Activated CD8-positive, alpha-beta T cell treated with anti-CD3 and anti-CD28 coated beads, Interleukin-2, amount 10 ng/mL, durations not matched to agents 7 days and 5 days (primary cell): ENCODE results near the gene TMEM45A. TPM values are rescaled to one million over a fixed set of nuclear protein-coding genes. Genes with fewer than 3 reads are reported as not detected.
A peak's percentile ranks its signal among the peaks of the same experiment; 100 is the strongest.
"Not testable (repeated sequence)": the region's sequence is repeated elsewhere in the genome, so short reads cannot be mapped to it uniquely, and the experiment has no call there.

Source experiments
- ATAC-seq: fragments of 150-1000 bp; cut with Tn5 transposase; one replicate; pipeline ENCODE4 v1.10.0; 2021; ENCODE audit warnings: moderate library complexity
- CTCF ChIA-PET: fragments of 350-600 bp; sonication (Branson Sonifier 250); formaldehyde crosslinking; loops from one replicate; lab custom pipeline; 2021; ENCODE audit warnings: antibody characterized with exemption; lab: Charles Lee
- POLR2A ChIA-PET: fragments of 350-600 bp; sonication (Branson Sonifier 250); formaldehyde crosslinking; loops from one replicate; lab custom pipeline; 2021; ENCODE audit warnings: antibody characterized with exemption; lab: Charles Lee
- DNase-seq: peaks from one replicate; pipeline ENCODE4 v3.0.0-alpha.2; 2020
- H3K27ac Mint-ChIP-seq: one replicate; pipeline ENCODE4 v1.8.0; 2021; ENCODE audit warnings: mild to moderate bottlenecking, mixed read lengths
- H3K27me3 Mint-ChIP-seq: one replicate; pipeline ENCODE4 v1.8.0; 2021; ENCODE audit warnings: low read depth, mixed read lengths
- H3K36me3 Mint-ChIP-seq: one replicate; pipeline ENCODE4 v1.8.0; 2021; ENCODE audit warnings: low read depth, mixed read lengths
- H3K4me1 Mint-ChIP-seq: one replicate; pipeline ENCODE4 v1.8.0; 2021; ENCODE audit warnings: low read depth, mixed read lengths
- H3K4me3 Mint-ChIP-seq: one replicate; pipeline ENCODE4 v1.8.0; 2021; ENCODE audit warnings: mild to moderate bottlenecking, mixed read lengths
- H3K9me3 Mint-ChIP-seq: one replicate; pipeline ENCODE4 v1.8.0; 2022; ENCODE audit warnings: mixed read lengths; ENCODE audit not compliant: insufficient read depth
- total RNA-seq, 2 experiments: library from RNA; stranded (reverse); gene quantifications; one replicate each; pipeline ENCODE4 v1.2.3, GENCODE V29; 2021

TMEM45A gene, protein sequence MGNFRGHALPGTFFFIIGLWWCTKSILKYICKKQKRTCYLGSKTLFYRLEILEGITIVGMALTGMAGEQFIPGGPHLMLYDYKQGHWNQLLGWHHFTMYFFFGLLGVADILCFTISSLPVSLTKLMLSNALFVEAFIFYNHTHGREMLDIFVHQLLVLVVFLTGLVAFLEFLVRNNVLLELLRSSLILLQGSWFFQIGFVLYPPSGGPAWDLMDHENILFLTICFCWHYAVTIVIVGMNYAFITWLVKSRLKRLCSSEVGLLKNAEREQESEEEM
- under 1 TPM; 0.29 to 0.42 TPM for total RNA-seq

DNA sequence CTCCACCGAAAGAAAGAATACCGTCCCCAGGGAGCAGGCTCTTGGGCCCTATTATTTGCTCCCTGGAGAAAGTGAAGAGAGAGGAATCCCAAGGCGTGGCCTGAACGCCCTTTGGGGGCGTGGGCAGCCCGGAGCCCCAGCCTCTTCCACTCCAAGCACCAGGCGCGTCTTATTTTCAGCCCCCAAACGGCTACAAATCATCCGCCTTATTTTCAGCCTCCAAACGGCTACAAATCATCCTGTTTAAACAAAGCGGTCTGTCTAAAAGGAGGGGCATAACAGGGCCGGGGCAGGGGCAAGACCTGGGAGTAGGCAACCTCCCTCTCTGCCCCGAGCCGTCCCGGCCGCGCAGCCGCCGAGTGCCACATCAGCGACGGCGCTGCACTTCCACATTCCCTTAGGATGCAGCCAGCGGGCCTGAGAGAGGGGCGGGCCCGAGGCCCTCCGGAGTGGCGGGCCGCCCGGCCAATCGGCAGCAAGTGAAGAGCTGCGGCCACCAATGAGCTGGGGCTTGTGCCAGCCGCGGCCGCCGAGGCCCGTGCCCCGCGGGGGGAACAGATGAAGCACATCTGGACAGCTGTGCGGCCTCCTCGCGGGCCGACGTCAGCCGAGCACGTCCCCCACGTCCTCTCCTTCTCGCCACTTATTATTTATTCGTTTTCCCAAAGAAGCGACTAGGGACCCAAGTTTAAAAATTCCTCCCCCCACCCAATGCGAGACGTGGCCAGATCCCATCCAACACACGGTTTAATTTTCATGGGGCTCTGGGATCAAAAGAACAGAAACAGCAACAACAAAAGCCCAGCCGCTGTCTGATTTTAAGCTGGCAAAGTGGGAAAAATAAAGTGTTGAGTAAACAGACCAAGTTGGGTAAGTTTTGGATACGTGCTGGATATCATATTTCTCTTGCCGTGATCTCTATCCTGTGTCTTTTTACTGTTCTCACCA lies at the start of gene TMEM45A:
Gene TMEM45A, plus strand, starts transcription at position 561 of the 948 bp plus-strand sequence. CDS start 62,593 bp downstream, outside the sequence.
- ATAC-seq (peak; percentile 99), DNase-seq (peak; percentile 73)
- POLR2A ChIA-PET: no interaction called here
- H3K36me3 Mint-ChIP-seq: no peaks in the 10 kb centered on the region
- H3K4me1 Mint-ChIP-seq: peaks cover 8% of the 10 kb centered on the region
- peak within 1 kb of the TSS; percentile 83 for H3K4me3 Mint-ChIP-seq
- H3K27ac Mint-ChIP-seq: no peak within 1 kb of the TSS
- H3K9me3 Mint-ChIP-seq: no peaks in the 10 kb centered on the region
- CTCF ChIA-PET: interaction anchor here (0.9 kb wide), 1 partner anchor 30 kb away, joined by 4 read pairs; no protein-coding TSS in a partner anchor
- H3K27me3 Mint-ChIP-seq: peaks cover 50% of the 10 kb centered on the region

DNA sequence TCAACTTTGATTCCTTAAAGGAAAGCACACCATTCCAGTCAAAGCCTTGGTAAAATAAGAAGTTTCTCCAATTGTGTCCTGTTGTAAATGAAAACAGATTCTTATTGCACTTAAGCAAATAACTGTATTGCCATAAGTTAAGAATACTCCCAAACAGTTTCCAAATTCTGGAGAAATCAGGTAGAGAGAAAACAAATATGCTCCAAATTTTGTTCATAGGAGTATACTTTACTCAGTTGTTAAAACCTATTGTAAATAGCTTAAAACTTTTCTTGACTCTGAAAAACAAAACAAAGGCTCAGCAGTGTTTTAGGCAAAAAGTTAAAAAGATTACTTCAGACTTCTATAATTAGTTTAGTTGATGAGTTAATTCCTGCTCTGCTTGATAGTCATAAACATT lies 48.7 kb upstream of the TMEM45A start:
- no peaks in the 10 kb centered on the region for H3K27me3 Mint-ChIP-seq
- peaks cover 4% of the 10 kb centered on the region for H3K36me3 Mint-ChIP-seq
- DNase-seq (no peak), ATAC-seq (no peak)
- no peak overlapping the region for H3K4me3 Mint-ChIP-seq
- H3K9me3 Mint-ChIP-seq: peaks cover 4% of the 10 kb centered on the region
- CTCF ChIA-PET: no interaction called here
- POLR2A ChIA-PET: no interaction called here
- peaks cover 9% of the 10 kb centered on the region for H3K4me1 Mint-ChIP-seq
- no peak overlapping the region for H3K27ac Mint-ChIP-seq

DNA sequence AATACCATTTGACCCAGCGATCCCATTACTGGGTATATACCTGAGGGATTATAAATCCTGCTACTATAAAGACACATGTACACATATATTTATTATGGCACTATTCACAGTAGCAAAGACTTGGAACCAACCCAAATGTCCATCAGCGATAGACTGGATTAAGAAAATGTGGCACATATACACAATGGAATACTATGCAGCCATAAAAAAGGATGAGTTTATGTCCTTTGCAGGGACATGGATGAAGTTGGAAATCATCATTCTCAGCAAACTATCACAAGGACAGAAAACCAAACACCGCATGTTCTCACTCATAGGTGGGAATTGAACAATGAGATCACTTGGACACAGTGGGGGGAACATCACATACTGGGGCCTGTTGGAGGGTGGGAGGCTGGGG lies 45.4 kb upstream of the TMEM45A start:
- H3K4me3 Mint-ChIP-seq, POLR2A ChIA-PET, H3K27me3 Mint-ChIP-seq, H3K9me3 Mint-ChIP-seq, H3K27ac Mint-ChIP-seq, H3K36me3 Mint-ChIP-seq, ATAC-seq, CTCF ChIA-PET, DNase-seq, H3K4me1 Mint-ChIP-seq: not testable (repeated sequence)

DNA sequence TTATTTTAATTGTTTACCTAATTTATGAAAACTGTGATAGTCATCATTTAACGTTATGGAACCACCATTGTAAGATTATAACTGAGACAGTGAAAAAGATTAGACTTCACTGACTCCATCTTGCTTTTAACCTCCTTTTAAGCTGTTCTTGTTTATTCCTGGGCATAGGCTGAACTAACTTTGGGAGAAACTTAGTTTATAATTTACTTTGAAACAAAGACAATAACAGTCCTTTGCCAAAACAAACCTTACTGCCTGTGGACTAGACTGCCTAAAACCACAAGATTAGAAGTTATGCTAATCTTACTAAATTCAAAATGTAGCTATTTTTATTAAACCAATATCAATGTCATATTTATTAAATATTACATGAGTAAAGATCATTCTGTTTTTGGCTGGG lies 44.3 kb upstream of the TMEM45A start:
- H3K27me3 Mint-ChIP-seq: no peaks in the 10 kb centered on the region
- H3K27ac Mint-ChIP-seq: no peak overlapping the region
- POLR2A ChIA-PET: no interaction called here
- peaks cover 1% of the 10 kb centered on the region for H3K36me3 Mint-ChIP-seq
- CTCF ChIA-PET: interaction anchor here (1.0 kb wide), 1 partner anchor 10 kb away, joined by 3 read pairs; no protein-coding TSS in a partner anchor
- ATAC-seq (no peak), DNase-seq (no peak)
- no peak overlapping the region for H3K4me3 Mint-ChIP-seq
- H3K9me3 Mint-ChIP-seq: peaks cover 4% of the 10 kb centered on the region
- H3K4me1 Mint-ChIP-seq: no peaks in the 10 kb centered on the region

DNA sequence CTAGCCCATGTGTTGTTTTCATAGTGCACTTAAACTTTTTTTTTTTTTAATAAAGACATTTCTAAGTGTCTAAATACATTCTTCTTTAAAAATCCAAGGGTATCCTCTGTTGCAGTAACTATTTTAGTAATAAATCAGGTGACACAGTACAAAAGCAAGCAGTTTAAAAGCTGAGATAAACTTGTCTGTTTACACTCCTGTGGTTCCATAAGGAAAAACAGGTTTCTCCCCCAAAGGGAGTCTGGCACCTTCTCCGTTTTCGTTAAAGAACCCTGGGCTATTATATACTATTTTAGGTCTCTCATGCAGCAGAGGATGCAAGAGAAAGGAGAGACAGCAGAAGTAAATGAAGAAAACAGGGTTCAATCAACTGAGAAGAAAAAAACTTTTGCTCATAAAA lies 43.2 kb upstream of the TMEM45A start:
- no peak for DNase-seq
- H3K4me3 Mint-ChIP-seq: no peak overlapping the region
- no peak overlapping the region for H3K27ac Mint-ChIP-seq
- no peaks in the 10 kb centered on the region for H3K27me3 Mint-ChIP-seq
- H3K4me1 Mint-ChIP-seq: no peaks in the 10 kb centered on the region
- no peaks in the 10 kb centered on the region for H3K9me3 Mint-ChIP-seq
- H3K36me3 Mint-ChIP-seq: peaks cover 1% of the 10 kb centered on the region
- ATAC-seq: no peak
- CTCF ChIA-PET: interaction anchor here (0.6 kb wide), 1 partner anchor 13 kb away, joined by 3 read pairs; no protein-coding TSS in a partner anchor
- POLR2A ChIA-PET: no interaction called here

DNA sequence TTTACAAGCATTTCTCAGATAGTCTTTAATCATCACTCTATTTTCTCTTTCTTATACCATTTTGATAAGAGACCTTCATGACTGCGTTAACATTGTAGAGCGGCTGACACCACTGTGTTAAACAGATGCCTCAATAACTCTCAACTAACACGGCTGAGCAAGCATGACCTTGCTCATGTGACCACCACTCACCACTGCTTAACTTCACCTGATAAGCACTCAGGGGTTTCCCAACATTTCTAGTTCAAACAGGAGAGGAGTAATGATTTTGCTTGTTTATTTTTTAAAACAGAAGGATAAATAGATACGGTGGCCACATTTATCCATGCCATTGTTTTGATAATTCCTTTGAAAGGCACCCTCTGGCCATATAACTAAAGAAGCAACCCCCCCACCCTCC lies 37.7 kb upstream of the TMEM45A start:
- Mint-ChIP-seq H3K36me3 (no peaks in the 10 kb centered on the region), H3K27me3 (no peaks in the 10 kb centered on the region), H3K4me1 (peaks cover 11% of the 10 kb centered on the region), H3K9me3 (no peaks in the 10 kb centered on the region), H3K27ac (no peak overlapping the region), H3K4me3 (no peak overlapping the region)
- CTCF ChIA-PET: no interaction called here
- DNase-seq (no peak), ATAC-seq (no peak)
- POLR2A ChIA-PET: no interaction called here

DNA sequence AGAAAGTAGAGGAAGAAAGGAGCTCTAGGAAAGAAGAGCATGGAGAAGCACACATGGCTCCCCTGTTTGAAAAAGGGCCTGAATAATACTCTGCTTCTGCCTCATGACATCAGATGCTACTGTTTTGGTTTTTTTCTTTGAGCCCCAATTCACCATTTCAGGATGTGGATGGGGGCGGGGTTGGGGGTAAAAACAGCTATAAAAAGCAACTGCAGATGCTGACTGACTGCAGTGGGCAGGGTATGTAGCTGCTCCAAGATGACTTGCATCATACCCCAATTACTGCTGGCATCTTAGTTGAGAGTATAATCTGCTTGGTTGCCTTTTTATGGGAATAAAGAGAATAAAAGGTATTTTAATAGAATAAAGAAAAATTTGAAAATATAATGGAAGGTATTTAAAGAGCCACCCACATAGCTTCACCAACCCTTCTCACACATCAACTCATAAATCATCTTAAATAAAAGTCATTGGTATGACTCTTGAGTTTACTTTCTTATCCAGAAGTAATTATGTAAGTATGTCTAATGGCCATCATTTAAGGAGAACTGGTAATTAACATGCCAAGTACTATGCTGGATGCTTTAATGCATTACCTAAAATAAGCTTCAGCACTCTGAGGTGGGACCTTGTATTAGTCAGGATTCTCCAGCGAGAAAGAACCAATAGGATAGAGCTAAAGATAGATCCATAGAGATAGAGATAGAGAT lies 36.4 kb upstream of the TMEM45A start:
- H3K4me1 Mint-ChIP-seq: peaks cover 11% of the 10 kb centered on the region
- no peak overlapping the region for H3K4me3 Mint-ChIP-seq
- peak overlapping the region; percentile 32 for H3K27ac Mint-ChIP-seq
- peak; percentile 36 for DNase-seq
- no peaks in the 10 kb centered on the region for H3K36me3 Mint-ChIP-seq
- ChIA-PET POLR2A (interaction anchor here (0.5 to 1.5 kb wide), 3 partner anchors 55 to 211 kb away, joined by 3 to 4 read pairs (median 4); partner anchors contain the start of genes LNP1 and TOMM70), CTCF (interaction anchor here (1.2 kb wide), 1 partner anchor 10 kb away, joined by 4 read pairs; no protein-coding TSS in a partner anchor)
- no peak for ATAC-seq
- H3K27me3 Mint-ChIP-seq: no peaks in the 10 kb centered on the region
- no peaks in the 10 kb centered on the region for H3K9me3 Mint-ChIP-seq

DNA sequence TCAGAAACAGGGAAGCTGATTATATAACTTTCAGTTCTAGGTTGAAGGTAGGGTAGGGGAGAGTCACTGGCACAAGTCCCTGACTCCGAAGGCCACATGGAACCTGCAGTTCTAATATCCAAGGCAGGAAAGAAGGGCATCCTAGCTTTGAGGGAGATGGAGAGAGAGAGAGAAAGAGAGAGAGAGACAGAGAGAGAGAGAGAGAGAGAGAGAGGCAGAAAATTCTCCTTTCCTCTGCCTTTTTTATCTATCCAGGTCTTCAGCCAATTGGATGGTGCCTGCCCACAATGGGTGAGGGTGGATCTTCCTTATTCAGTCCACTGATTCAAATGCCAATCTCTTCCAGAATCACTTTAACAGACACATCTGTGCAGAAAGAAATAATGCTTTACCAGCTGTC lies 35.7 kb upstream of the TMEM45A start:
- Mint-ChIP-seq H3K9me3 (no peaks in the 10 kb centered on the region), H3K27ac (no peak overlapping the region), H3K27me3 (no peaks in the 10 kb centered on the region), H3K4me3 (no peak overlapping the region), H3K36me3 (no peaks in the 10 kb centered on the region), H3K4me1 (peaks cover 11% of the 10 kb centered on the region)
- ChIA-PET POLR2A (interaction anchor here (0.7 to 1.5 kb wide), 2 partner anchors 55 to 210 kb away, joined by 4 read pairs; partner anchors contain the start of genes LNP1 and TOMM70), CTCF (interaction anchor here (1.2 kb wide), 1 partner anchor 10 kb away, joined by 4 read pairs; no protein-coding TSS in a partner anchor)
- no peak for ATAC-seq
- DNase-seq: no peak

DNA sequence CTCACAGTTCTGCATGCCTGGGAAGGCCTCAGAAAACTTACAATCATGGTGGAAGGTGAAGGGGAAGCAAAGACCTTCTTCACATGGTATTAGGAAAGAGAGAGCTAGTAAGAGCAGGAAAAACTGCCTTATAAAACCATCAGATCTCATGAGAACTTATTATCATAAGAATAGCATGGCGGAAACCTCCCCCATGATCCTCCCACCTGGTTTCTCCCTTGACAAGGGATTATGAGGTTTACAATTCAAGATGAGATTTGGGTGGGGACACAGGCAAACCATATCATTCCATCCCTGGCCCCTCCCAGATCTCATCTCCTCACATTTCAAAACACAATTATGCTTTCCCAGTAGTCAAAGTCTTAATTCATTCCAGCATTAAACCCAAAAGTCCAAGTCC lies 34.6 kb upstream of the TMEM45A start:
- Mint-ChIP-seq H3K9me3 (no peaks in the 10 kb centered on the region), H3K4me1 (peaks cover 11% of the 10 kb centered on the region), H3K27me3 (no peaks in the 10 kb centered on the region), H3K27ac (no peak overlapping the region), H3K4me3 (no peak overlapping the region), H3K36me3 (no peaks in the 10 kb centered on the region)
- POLR2A ChIA-PET: no interaction called here
- DNase-seq (no peak), ATAC-seq (no peak)
- CTCF ChIA-PET: no interaction called here

DNA sequence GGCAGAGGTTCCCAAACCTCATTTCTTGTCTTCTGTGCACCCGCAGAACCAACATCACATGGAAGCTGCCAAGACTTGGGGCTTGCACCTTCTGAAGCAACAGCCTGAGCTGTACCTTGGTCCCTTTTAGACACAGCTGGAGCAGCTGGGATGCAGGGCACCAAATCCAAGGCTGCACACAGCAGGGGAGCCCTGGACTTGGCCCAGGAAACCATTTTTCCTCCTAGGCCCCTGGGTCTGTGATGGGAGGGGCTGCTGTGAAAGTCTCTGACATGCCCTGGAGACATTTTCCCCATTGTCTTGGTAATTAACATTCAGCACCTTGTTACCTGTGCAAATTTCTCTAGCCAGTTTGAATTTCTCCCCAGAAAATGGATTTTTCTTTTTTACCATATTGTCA lies 33.6 kb upstream of the TMEM45A start:
- CTCF ChIA-PET: interaction anchor here (1.5 kb wide), 1 partner anchor 177 kb away, joined by 3 read pairs; no protein-coding TSS in a partner anchor
- H3K27ac Mint-ChIP-seq: no peak overlapping the region
- no peak for DNase-seq
- no peaks in the 10 kb centered on the region for H3K9me3 Mint-ChIP-seq
- H3K4me3 Mint-ChIP-seq: no peak overlapping the region
- H3K4me1 Mint-ChIP-seq: peaks cover 11% of the 10 kb centered on the region
- POLR2A ChIA-PET: no interaction called here
- no peak for ATAC-seq
- H3K27me3 Mint-ChIP-seq: peaks cover 3% of the 10 kb centered on the region
- H3K36me3 Mint-ChIP-seq: no peaks in the 10 kb centered on the region

DNA sequence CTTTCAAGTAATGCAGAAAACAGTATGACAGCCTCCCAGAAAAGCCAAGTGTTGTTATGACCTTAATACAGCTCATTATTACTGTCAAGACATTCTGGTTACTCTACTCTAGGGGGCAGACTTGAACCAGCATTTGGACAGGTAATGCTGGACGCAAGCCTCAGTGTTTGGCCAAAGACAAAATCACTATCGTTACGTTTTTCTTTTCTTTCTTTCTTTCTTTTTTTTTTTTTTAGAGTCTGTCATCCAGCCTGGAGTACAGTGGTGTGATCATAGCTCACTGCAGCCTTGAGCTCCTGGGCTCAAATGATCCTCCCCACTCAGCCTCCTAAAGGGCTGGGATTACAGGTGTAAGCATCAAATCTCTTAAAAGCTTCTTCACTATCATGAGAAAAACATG lies 29.4 kb upstream of the TMEM45A start:
- DNase-seq: peak; percentile 50
- CTCF ChIA-PET: interaction anchor here (0.6 to 2.7 kb wide), 37 partner anchors 8 to 631 kb away, joined by 3 to 40 read pairs (median 4); partner anchors contain the start of genes LNP1 and TMEM45A

More for the DNA sequence above, 29.4 kb upstream of the TMEM45A start:
- H3K27ac Mint-ChIP-seq: no peak overlapping the region
- peaks cover 3% of the 10 kb centered on the region for H3K27me3 Mint-ChIP-seq
- H3K9me3 Mint-ChIP-seq: no peaks in the 10 kb centered on the region
- no peak overlapping the region for H3K4me3 Mint-ChIP-seq
- peak; percentile 87 for ATAC-seq
- no peaks in the 10 kb centered on the region for H3K36me3 Mint-ChIP-seq
- POLR2A ChIA-PET: interaction anchor here (0.9 kb wide), 2 partner anchors 61 to 172 kb away, joined by 3 read pairs; partner anchors contain the start of genes LNP1 and TOMM70
- peaks cover 8% of the 10 kb centered on the region for H3K4me1 Mint-ChIP-seq
